ENCODE results near the gene KRT23. TPM values are rescaled to one million over a fixed set of nuclear protein-coding genes. Genes with fewer than 3 reads are reported as not detected.
A peak's percentile ranks its signal among the peaks of the same experiment; 100 is the strongest.

Gene KRT23
- total and polyA plus RNA-seq, 2 of the 13 experiments (the other 11 are each of a cell fraction or from before 2014, with no cell fraction given): 24.7 to 51.1 TPM

GRCh38 chr17:40956401-40957254 is 19.2 kb upstream of the KRT23 start (continued):
- no peak for TF ChIP-seq PRPF4 (IDR thresholded peaks at IDR 0.05; ENCODE audit: low read depth, low read length, poor library complexity, severe bottlenecking)
- 0 out of 2 replicates have a peak, but pooled peaks have one; percentile 41 for TF ChIP-seq SIN3B (IDR thresholded peaks at IDR 0.05; ENCODE audit: low read length)
- peak; percentile 86 for TF ChIP-seq ZNF441 (CRISPR knock-in tag; IDR thresholded peaks at IDR 0.05; ENCODE audit: borderline replicate concordance)
- TF ChIP-seq TP53 (CRISPR knock-in tag; conservative IDR thresholded peaks at IDR 0.05): peak; percentile 68; the same call in 1 of the 2 replicates
- TF ChIP-seq ZNF609 (CRISPR knock-in tag; IDR thresholded peaks at IDR 0.05; ENCODE audit: borderline replicate concordance): peak; percentile 98
- TF ChIP-seq THYN1 (CRISPR knock-in tag; IDR thresholded peaks at IDR 0.05; ENCODE audit: borderline replicate concordance, low read depth): no peak
- TF ChIP-seq GPBP1L1 (CRISPR knock-in tag; IDR thresholded peaks at IDR 0.05): no peak
- TF ChIP-seq CEBPB (IDR thresholded peaks at IDR 0.05; ENCODE audit: borderline replicate concordance, low read depth, low read length): peak; percentile 99
- no peak for TF ChIP-seq ZNF468 (CRISPR knock-in tag; IDR thresholded peaks at IDR 0.05)
- TF ChIP-seq DR1 (CRISPR knock-in tag; IDR thresholded peaks at IDR 0.05): no peak
- peak; percentile 97 for TF ChIP-seq POGZ (CRISPR knock-in tag; IDR thresholded peaks at IDR 0.05)
- peak; percentile 72 for TF ChIP-seq SP4 (CRISPR knock-in tag; IDR thresholded peaks at IDR 0.05)
- peak; percentile 97 for TF ChIP-seq BCL6 (CRISPR knock-in tag; IDR thresholded peaks at IDR 0.05)
- TF ChIP-seq TRAFD1 (CRISPR knock-in tag; IDR thresholded peaks at IDR 0.05; ENCODE audit: borderline replicate concordance): no peak
- TF ChIP-seq DRAP1 (CRISPR knock-in tag; IDR thresholded peaks at IDR 0.05): peak; percentile 76
- peak; percentile 95 for TF ChIP-seq SOX13 (IDR thresholded peaks at IDR 0.05)
- peak; percentile 15 to 99; a peak in 2 of 4 replicates for TF ChIP-seq SOX13 (CRISPR knock-in tag; conservative IDR thresholded peaks at IDR 0.05 in 1 of 2, IDR thresholded peaks at IDR 0.05 in 1 of 2)
- TF ChIP-seq KLF11 (CRISPR knock-in tag; IDR thresholded peaks at IDR 0.05): peak; percentile 87; the same call in 1 of the 2 replicates
- TF ChIP-seq BCL3 (CRISPR knock-in tag; IDR thresholded peaks at IDR 0.05): 0 out of 2 replicates have a peak, but pooled peaks have one; percentile 79
